GM18508 (cell line): ENCODE results near the gene SLC1A3.

Experiments used
- ATAC-seq: cut with Tn5 transposase; IDR thresholded peaks from one replicate; pipeline ENCODE4 v1.9.1; 2021; ENCODE audit warnings: moderate number of reproducible peaks; ENCODE audit not compliant: insufficient read depth, unreplicated experiment

The SLC1A3 gene

GRCh38 chr5:36653044-36653705, 46.8 kb downstream of the SLC1A3 start:
- ATAC-seq = no peak

DNA sequence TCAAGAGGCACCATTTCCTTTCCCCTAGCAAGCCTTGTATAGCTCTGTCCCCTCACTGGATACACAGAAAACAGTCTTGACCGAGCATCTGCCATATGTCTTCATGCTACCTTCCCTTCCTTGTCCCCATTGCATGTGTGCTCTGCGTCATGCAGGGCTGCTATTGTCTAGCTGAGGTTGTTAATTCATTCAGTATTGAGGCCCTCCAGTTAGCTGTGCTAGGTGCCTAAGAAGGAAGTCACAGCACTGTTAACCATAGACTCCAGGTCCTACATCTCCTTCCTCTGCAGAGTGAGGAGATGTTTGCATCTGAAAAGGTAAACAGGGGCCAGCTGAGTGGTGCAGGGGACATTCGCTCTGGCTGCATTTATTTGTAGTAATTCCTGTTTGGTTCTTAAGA, 48.2 kb downstream of the SLC1A3 start:
- no peak for ATAC-seq

DNA sequence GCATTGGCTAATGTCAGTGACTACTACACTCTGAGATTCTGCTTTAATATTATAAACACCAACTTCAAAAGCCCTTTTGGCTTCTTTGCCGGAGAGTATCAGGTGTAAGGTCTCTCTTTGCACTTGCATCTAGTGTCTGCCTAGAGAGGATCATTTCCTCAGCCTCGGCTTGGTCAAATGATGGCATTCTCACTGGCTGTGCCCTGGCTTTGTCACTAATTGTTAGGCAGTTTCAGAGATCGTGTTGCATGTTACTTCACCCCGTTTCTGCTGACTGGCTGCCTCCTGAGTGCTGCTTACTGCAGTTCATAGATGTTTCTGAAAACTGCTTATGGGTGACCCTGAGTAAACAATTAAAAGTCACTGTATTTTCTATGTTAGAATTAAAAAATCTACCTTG, 48.8 kb downstream of the SLC1A3 start:
- ATAC-seq = no peak

- no peak for ATAC-seq
Observed at GRCh38 chr5:36656556-36656955, 50.1 kb downstream of the SLC1A3 start.

GRCh38 chr5:36657563-36657995, 51.2 kb downstream of the SLC1A3 start:
- ATAC-seq = no peak

DNA sequence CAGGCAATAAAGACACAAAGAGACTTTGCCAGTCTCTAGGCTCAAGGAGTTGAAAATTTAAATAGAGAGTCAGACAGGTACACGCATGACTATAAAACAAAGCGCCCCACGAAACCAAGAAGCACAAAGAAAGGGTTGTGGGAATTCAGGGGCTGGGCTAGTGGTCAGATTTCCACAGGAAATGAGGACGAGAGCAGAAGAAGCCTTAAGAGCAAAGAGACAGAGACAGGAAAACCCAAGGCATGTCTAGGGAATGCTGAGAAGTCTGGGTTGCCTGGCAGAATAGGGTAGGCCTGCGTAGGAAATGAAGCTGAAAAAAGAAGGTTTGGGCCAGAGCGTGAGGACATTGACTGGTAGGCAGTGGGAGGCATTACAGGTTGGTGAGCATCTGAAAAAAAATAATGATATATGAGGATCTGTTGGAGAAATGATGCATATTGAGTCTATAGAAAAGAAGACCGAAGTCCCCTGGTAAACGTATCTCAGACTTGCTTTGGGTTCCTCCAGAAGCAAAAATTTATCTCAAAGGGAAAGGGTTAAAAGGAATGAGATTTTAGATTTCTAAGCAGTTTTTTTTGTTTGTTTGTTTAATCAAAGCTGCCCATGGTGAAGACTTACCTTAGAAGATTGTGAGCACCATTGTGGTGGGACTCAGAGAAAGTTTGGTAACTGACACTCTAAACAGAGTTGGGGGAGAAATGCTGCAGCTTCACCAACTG, 51.8 kb downstream of the SLC1A3 start:
- no peak for ATAC-seq

DNA sequence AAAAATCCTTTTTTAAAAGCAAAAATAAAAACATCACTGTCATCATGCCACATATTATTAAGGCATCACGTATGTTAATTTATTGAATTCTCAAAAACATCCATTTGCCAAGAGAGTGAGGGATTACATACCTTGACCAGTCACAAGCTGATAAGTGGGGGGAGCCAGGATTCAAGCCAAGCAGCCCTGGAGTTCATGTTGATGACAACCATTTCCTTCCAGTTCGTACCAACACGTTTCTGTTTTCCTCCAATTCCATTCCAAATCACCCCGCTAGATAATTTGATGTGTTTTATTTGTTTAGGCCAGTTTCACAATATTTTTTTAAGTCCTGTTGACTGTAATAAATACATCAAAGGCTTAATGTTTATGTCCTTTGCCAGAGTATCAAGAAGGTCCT, 53.0 kb downstream of the SLC1A3 start:
- ATAC-seq = no peak

DNA sequence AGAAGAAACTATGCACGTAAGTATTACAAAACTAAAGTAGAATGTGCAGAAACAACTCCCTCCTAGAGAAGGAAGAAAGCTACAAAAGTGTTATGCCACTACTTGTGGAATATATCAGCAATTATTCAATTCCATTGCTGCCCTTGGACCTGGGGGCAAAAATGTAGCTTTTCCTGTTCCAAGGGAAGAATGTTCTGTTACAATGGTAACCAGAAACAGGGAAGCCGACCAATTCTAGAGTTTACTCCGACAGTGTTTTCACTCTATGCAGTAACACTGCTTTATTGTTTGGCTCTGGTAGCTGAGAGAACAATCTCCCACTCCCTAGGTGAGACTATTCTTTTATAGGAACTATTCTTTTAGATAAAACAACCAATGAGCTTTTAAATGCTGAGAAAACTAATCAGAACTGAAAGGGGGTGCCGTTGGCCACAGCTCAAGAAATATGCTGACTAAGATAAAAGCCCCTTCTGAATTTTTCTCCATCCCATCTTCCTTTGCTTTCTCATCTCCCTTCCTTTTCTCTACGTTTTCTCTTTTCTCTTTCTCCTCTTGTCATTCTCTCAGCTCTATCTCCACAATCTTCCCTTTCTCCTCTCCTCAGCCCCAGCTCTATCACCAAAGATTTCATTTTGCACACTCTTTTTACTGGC, 54.1 kb downstream of the SLC1A3 start:
- no peak for ATAC-seq

DNA sequence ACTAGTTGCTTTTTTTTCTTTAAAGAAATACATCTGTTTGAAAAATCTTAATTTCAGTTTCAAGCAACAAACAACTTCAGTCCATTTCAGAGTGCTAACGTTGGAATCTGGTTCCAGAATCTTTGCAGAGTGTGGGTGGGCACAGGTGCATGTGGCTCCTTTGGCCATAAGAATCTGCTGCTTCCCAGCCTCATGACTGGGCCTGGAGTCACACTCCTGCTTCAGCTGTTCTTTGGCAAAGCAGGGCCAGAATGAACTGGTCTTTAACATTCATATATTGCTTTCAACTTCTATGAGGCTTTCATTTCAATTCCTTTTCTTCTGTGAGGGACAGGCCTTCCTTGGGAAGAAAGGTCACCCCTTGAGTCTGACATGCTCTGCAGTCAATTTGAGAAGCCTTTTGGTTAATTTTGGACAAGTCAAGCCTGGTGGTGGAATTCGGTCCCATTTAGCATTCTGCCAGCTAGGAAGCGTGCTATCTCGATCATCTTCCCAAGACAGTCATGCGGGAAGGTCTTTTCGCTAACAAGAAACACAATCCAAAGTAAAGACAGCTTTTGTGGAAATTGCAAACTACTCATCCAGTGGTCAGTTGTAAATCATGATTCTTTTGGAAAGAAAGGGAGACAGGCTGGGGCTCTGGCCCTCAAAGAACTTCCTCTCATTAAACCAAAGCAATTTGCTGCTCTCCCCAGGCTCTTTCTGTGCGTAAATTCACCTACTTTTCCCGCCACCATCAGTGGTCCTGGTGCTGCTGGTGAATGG, 55.2 kb downstream of the SLC1A3 start:
- no peak for ATAC-seq

DNA sequence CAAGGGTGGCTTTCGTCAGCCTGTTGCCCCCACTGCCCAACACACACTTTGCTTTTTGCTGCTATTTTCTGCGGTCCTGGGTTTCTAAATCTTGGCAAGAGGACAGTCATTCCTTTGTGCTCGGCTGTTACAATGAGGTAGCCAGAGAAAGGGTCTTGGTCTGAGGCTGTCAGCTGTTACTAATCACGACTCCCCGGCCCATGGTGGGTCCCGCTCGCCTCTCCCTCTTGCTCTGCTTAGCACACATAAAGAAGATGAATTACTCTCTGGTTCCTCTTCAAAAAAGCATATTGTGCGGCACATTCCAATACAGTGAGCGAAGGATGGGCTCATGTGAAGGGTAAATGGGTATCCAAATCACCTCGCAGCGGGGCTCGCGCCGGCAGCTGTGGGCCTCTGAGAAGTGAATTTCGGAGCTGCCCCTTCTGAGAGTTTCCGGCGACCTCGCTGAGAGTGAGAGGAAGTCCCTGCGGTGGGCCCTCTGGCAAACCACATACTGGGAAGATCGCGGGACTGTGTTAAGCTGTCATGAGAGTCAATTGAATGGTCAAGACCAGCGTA, 56.0 kb downstream of the SLC1A3 start:
- ATAC-seq = no peak

DNA sequence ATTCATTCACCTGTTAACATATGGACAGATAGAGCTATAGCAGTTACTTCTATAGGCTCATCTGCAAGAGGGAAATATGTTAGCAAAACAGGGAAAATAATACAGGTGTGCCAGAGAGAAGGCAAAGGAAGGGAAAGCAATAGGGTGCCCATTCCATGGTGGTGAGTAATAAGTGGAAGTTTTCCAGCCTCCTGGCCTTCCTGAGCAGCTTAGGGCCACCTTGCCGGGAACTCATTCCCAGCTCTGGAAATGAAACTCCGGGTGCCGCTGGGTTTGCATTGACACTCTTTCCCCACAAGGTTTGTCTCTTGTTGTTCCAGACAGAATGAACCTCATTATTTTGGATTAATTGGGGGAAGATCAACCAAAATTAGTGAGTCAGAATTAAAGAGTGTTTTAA, 58.4 kb downstream of the SLC1A3 start:
- no peak for ATAC-seq

GRCh38 chr5:36665628-36666027, 59.2 kb downstream of the SLC1A3 start:
- ATAC-seq = no peak

- no peak for ATAC-seq
Observed at GRCh38 chr5:36666274-36666673, 59.9 kb downstream of the SLC1A3 start.

GRCh38 chr5:36666986-36667385, 60.6 kb downstream of the SLC1A3 start:
- no peak for ATAC-seq

DNA sequence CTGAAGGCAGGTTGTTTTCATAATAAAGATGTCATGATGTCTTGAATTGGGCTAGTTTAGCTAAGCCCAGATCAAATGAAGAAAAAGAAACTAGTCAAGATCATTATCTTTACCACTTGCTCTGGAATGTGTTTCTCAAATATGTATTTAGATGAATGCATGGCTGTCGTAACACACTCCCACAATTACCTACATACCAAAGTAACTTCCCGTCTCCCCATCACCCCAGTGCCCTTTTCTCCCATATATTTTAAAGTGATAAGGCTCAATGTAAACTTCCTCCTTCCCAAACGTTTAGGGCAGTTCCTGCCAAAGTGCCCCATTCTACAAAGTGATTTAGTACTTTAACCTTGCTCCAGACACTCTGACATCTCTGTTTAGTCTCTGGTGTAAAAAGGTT, 61.4 kb downstream of the SLC1A3 start:
- no peak for ATAC-seq

DNA sequence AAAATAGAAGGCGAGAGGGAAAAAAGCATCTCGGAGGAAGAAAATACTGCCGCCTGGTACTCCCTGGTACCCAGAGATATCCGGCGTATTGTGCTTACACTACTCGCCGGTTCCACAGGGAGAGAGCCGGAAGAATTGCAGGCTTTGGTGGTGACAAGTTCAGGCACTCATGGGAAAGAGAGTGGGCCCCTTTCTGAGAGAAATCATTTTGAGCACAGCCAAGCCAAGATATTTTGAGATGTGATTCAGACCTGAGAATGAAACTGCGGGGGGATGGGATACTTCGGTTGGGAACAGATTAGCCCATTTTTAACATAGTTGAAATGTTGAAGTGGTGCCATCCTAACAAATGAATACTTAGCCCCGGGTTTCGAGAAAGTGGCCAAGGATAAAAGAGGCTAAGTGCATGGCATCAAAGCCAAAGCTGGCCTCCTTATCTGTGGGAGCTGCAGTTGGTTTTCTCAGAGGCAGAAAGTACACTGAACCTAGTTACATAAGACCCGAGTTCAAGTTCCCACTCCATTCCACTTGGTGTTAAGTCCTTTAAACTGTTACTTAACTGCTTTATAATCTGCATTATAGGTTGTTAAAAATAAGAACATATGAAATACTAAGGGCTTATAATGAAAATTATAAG, 62.7 kb downstream of the SLC1A3 start:
- no peak for ATAC-seq

- ATAC-seq = no peak
Observed at GRCh38 chr5:36670548-36670947, 64.1 kb downstream of the SLC1A3 start.

- ATAC-seq = no peak
Observed at GRCh38 chr5:36675282-36675681, 68.9 kb downstream of the SLC1A3 start.

GRCh38 chr5:36679221-36679989, 73.0 kb downstream of the SLC1A3 start:
- no peak for ATAC-seq
